HEK293T (cell line): ENCODE results near the gene OSBPL3.

Experiments
- ARNT ChIP-seq: fragments of 450-650 bp; IDR thresholded peaks from 2 replicates; pipeline ENCODE4 v1.6.1; 2017; ENCODE audit warnings: mild to moderate bottlenecking
- BHLHE40 ChIP-seq: fragments of 450-650 bp; IDR thresholded peaks from 2 replicates; pipeline ENCODE4 v1.6.1; 2016; ENCODE audit warnings: mild to moderate bottlenecking, moderate library complexity, borderline replicate concordance
- CTBP1 ChIP-seq: fragments of 450-650 bp; IDR thresholded peaks from 2 replicates; pipeline ENCODE4 v1.6.1; 2016; ENCODE audit warnings: borderline replicate concordance
- ELF4 ChIP-seq: fragments of 450-650 bp; IDR thresholded peaks from 2 replicates; pipeline ENCODE4 v1.6.1; 2017; ENCODE audit warnings: antibody characterized with exemption
- FOXA1 ChIP-seq: fragments of 450-650 bp; IDR thresholded peaks from 2 replicates; pipeline ENCODE4 v1.6.1; 2016; ENCODE audit warnings: mild to moderate bottlenecking
- FOXK2 ChIP-seq: fragments of 450-650 bp; IDR thresholded peaks from 2 replicates; pipeline ENCODE4 v1.6.1; 2016; ENCODE audit warnings: mild to moderate bottlenecking
- FOXM1 ChIP-seq: fragments of 450-650 bp; IDR thresholded peaks from 2 replicates; pipeline ENCODE4 v1.6.1; 2017; ENCODE audit warnings: mild to moderate bottlenecking, borderline replicate concordance
- L3MBTL2 ChIP-seq: fragments of 450-650 bp; conservative IDR thresholded peaks from 2 replicates; pipeline ENCODE4 v1.6.1; 2016; ENCODE audit warnings: mild to moderate bottlenecking
- PKNOX1 ChIP-seq: fragments of 450-650 bp; IDR thresholded peaks from 2 replicates; pipeline ENCODE4 v1.6.1; 2016
- SP1 ChIP-seq: fragments of 450-650 bp; IDR thresholded peaks from 2 replicates; pipeline ENCODE4 v1.6.1; 2017
- SUZ12 ChIP-seq: fragments of 450-650 bp; IDR thresholded peaks from 2 replicates; pipeline ENCODE4 v1.6.1; 2016; ENCODE audit warnings: mild to moderate bottlenecking
- TARDBP ChIP-seq: fragments of 450-650 bp; IDR thresholded peaks from 2 replicates; pipeline ENCODE4 v1.6.1; 2016

GRCh38 chr7:24956021-24956420, 24.0 kb downstream of the OSBPL3 start:
- TF ChIP-seq SUZ12 (no peak), ELF4 (no peak), FOXK2 (no peak), BHLHE40 (no peak), TARDBP (no peak), FOXM1 (no peak), SP1 (no peak), PKNOX1 (no peak), CTBP1 (no peak), ARNT (no peak), FOXA1 (no peak), L3MBTL2 (no peak)
